Esophagus muscularis mucosa (tissue), 3 donors: ENCODE results near the gene PNMA1.

Experiments
- EP300 ChIP-seq: sonication (generic); formaldehyde crosslinking; IDR thresholded peaks from one replicate; pipeline ENCODE4 v1.6.1; 2017; ENCODE audit warnings: antibody characterized with exemption
- POLR2A ChIP-seq: fragments of 450-650 bp; IDR thresholded peaks from one replicate; pipeline ENCODE4 v1.6.1; 2017; ENCODE audit warnings: antibody characterized with exemption, moderate library complexity, mild to moderate bottlenecking, low read depth
- POLR2AphosphoS5 ChIP-seq, 2 donors: sonication (generic); formaldehyde crosslinking; IDR thresholded peaks; one replicate each; pipeline ENCODE4 v1.6.1; 2017; ENCODE audit warnings: antibody characterized with exemption in 2 of 2

- no peak for TF ChIP-seq POLR2AphosphoS5 (IDR thresholded peaks at IDR 0.05)
- TF ChIP-seq EP300 = no peak
- no peak for TF ChIP-seq POLR2A
These were observed 36.3 kb upstream of the PNMA1 start for GRCh38 chr14:73750531-73750901.
